ENCODE results near the gene CCNB1IP1.

- no peak for TF ChIP-seq POLR2A (IDR thresholded peaks at IDR 0.05)
- no peak for TF ChIP-seq CTCF (IDR thresholded peaks at IDR 0.05)
Measured at GRCh38 chr14:20314026-20314425, 19.1 kb downstream of the CCNB1IP1 start.

All from prostate gland (tissue), 2 donors.